ENCODE results near the gene CHI3L2. TPM values are rescaled to one million over a fixed set of nuclear protein-coding genes. Genes with fewer than 3 reads are reported as not detected.

CHI3L2 gene
- total and polyA plus RNA-seq, 2 of the 13 experiments (the other 11 are each of a cell fraction or from before 2014, with no cell fraction given) = 0.46 to 1.7 TPM

GRCh38 chr1:111236379-111236778, 8.9 kb downstream of the CHI3L2 start:
- Histone ChIP-seq H3K4me2 (ENCODE audit: low read depth, low read length) (no peak overlapping the region), H3K4me1 (ENCODE audit: insufficient read depth, low read length) (peaks cover 70% of the 10 kb centered on the region), H3K79me2 (ENCODE audit: insufficient read depth, low read length) (no peaks in the 10 kb centered on the region), H3K4me3 (replicated peaks in 1 of 3; ENCODE audit: insufficient read depth in 1 of 3, low read depth in 2 of 3, low read length in 3 of 3) (no peak overlapping the region), H2AFZ (ENCODE audit: low read length) (no peak overlapping the region), H3K27ac (ENCODE audit: extremely low read length, insufficient read depth, low read length) (no peak overlapping the region), H3K36me3 (replicated peaks in 1 of 2; ENCODE audit: control insufficient read depth in 1 of 2, insufficient read depth in 2 of 2, low read length in 2 of 2) (no peaks in the 10 kb centered on the region), H3K9ac (ENCODE audit: insufficient read depth, low read depth, low read length) (no peak overlapping the region), H3K27me3 (ENCODE audit: control insufficient read depth in 1 of 2, insufficient read depth in 2 of 2, low read length in 2 of 2) (no peaks in the 10 kb centered on the region), H3K9me3 (ENCODE audit: low read length) (no peaks in the 10 kb centered on the region), H4K20me1 (ENCODE audit: insufficient read depth, low read length) (no peaks in the 10 kb centered on the region)
- WGBS (ENCODE audit: low lambda C conversion rate) = 39% methylated on average over 1 of the region's 1 CpG
- ATAC-seq (no peak), FAIRE-seq (no peak), DNase-seq (ENCODE audit: low spot score) (peak; percentile 27)
- intact Hi-C loops (cut with micrococcal nuclease; ENCODE audit: unreplicated experiment) = no loop called here
- no TSS peak for BruUV-seq (replicated peaks)
- TF ChIP-seq ARID5B (CRISPR knock-in tag; IDR thresholded peaks at IDR 0.05) (peak; percentile 40; the same call in 1 of the 2 replicates), STAG1 (CRISPR knock-in tag; IDR thresholded peaks at IDR 0.05) (no peak), ZNF264 (CRISPR knock-in tag; IDR thresholded peaks at IDR 0.05) (no peak), ZFP36L2 (CRISPR knock-in tag; IDR thresholded peaks at IDR 0.05) (no peak), EP300 (IDR thresholded peaks at IDR 0.05; ENCODE audit: low read depth in 2 of 2, low read length in 2 of 2) (peak in 1 of 2 experiments; percentile 16; a peak in 1 of 4 replicates), EP300 (CRISPR knock-in tag; IDR thresholded peaks at IDR 0.05; ENCODE audit: borderline replicate concordance) (no peak), ELF3 (CRISPR knock-in tag; IDR thresholded peaks at IDR 0.05) (peak; percentile 72), ZNF232 (CRISPR knock-in tag; IDR thresholded peaks at IDR 0.05; ENCODE audit: borderline replicate concordance) (no peak), GATAD2A (CRISPR knock-in tag; IDR thresholded peaks at IDR 0.05) (0 out of 2 replicates have a peak, but pooled peaks have one; percentile 13), CEBPG (CRISPR knock-in tag; IDR thresholded peaks at IDR 0.05) (peak; percentile 25; the same call in 1 of the 2 replicates)
- ChIA-PET POLR2A (interaction anchor here (1.5 kb wide), 1 partner anchor 8 kb away, joined by 5 read pairs; the partner anchor contains the start of gene CHI3L2), CTCF (ENCODE audit: low intra/inter-chr PET ratio, low total read pairs) (no interaction called here)
- in situ Hi-C loops (cut with HindIII; ENCODE audit: extremely low pct_ligation_motif_present, low pct_unique_long_range_greater_than_20kb) = no loop called here

Measured in HepG2 (cell line).